Kidney (tissue), 14 donors: ENCODE results near the gene DRP2. TPM values are rescaled to one million over a fixed set of nuclear protein-coding genes. Genes with fewer than 3 reads are reported as not detected.

Experiments used
- DNase-seq, 5 donors: peaks; one replicate each; pipeline ENCODE4 v3.0.0-alpha.2; 2013 to 2020
- FAIRE-seq: peaks from 2 replicates; lab custom pipeline; 2012; peaks lifted over from hg19 to GRCh38; lab: Jason Lieb, UNC
- H3K27ac ChIP-seq, 2 donors: one replicate each; pipeline ENCODE4 v1.7.0; 2013; ENCODE audit warnings: low read depth in 2 of 2, low read length in 2 of 2, inconsistent platforms in 1 of 2
- H3K27me3 ChIP-seq: one replicate; pipeline ENCODE4 v1.7.1; 2013; ENCODE audit warnings: low read length, inconsistent platforms; ENCODE audit not compliant: control insufficient read depth, insufficient read depth
- H3K36me3 ChIP-seq, 3 donors: one replicate each; pipeline versions ENCODE4 v1.7.0 to v1.7.1; 2013; ENCODE audit warnings: low read length in 3 of 3, control low read depth in 1 of 3, inconsistent platforms in 1 of 3; ENCODE audit not compliant: insufficient read depth in 3 of 3, control insufficient read depth in 2 of 3
- H3K4me1 ChIP-seq, 3 donors: one replicate each; pipeline versions ENCODE4 v1.7.0 to v1.7.1; 2013; ENCODE audit warnings: low read length in 3 of 3, inconsistent platforms in 1 of 3, low read depth in 1 of 3; ENCODE audit not compliant: control insufficient read depth in 2 of 3, insufficient read depth in 2 of 3
- H3K4me3 ChIP-seq, 3 donors: one replicate each; pipeline versions ENCODE4 v1.7.0 to v1.8.1; 2013; ENCODE audit warnings: low read length in 3 of 3, control low read depth in 1 of 3, inconsistent platforms in 1 of 3
- H3K9ac ChIP-seq, 3 donors: one replicate each; pipeline versions ENCODE4 v1.7.0 to v1.7.1; 2013; ENCODE audit warnings: low read length in 3 of 3, control low read depth in 1 of 3, inconsistent platforms in 1 of 3
- H3K9me3 ChIP-seq, 3 donors: one replicate each; pipeline versions ENCODE4 v1.7.0 to v1.7.1; 2013; ENCODE audit warnings: low read length in 3 of 3, control low read depth in 1 of 3, inconsistent platforms in 1 of 3; ENCODE audit not compliant: control insufficient read depth in 2 of 3, insufficient read depth in 1 of 3
- intact Hi-C: fragments of 100-400 bp; cut with DNase I; formaldehyde crosslinking; loops from one replicate; pipeline ENCODE4 v1.11.1; 2022
- polyA plus RNA-seq: library from polyadenylated mRNA; stranded (reverse); fragments of 350-450 nt; fragmentation: Illumina TruSeq; extraction: RNeasy Lipid Tissue Mini Kit (QIAGEN cat#74804); gene quantifications from one replicate; pipeline ENCODE4 v1.2.3, GENCODE V29; 2014; ENCODE audit warnings: low read depth, low replicate concordance; ENCODE audit not compliant: insufficient read depth
- total RNA-seq: library from RNA; stranded (reverse); fragmentation: NEBNext Ultra II Directional; extraction: Animal tissue kit (Norgen Biotek cat#: 25700); gene quantifications from one replicate; pipeline ENCODE4 v1.2.1, GENCODE V29; 2021
- TF ChIP-seq, protein P1 (sequence below): IDR thresholded peaks from 3 replicates; pipeline ENCODE4 v1.5.1; 2012; ENCODE audit warnings: mild to moderate bottlenecking, moderate library complexity, borderline replicate concordance; ENCODE audit not compliant: insufficient read depth; ENCODE audit errors: extremely low read depth
- donor health status: control.
- donor health status: control.
- donor health status: control.
- donor health status: control.
- donor health status: control.
- donor health status: DM: yes; HTN: yes; CAD: no.
- donor health status: Normal renal cell carcinoma (clear cell type).

Gene DRP2
- total and polyA plus RNA-seq, 2 donors from 2014 or later, result 0.16 TPM; not detected in 1

DNA sequence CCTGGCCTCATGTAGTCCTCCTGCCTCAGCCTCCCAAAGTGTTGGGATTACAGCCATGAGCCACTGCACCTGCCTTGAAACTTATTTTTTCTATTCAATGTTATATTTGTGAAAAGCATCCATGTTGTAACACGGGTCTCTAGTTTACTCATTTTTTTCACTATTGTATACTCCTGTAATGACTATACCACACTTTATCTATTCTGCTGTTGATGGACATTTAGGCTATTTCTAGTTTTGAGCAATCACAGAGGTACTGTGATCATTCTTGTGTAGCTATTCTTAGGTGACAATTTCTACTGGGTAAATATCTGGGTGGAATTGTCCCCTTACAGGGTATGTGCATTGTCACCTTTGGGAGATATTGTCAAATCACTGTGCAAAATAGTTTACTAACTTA is 3.6 kb downstream of the DRP2 start:
- Histone ChIP-seq H3K4me1 (no peaks in the 10 kb centered on the region), H3K27me3 (no peaks in the 10 kb centered on the region), H3K27ac (no peak overlapping the region), H3K9ac (no peak overlapping the region), H3K9me3 (no peaks in the 10 kb centered on the region), H3K36me3 (no peaks in the 10 kb centered on the region), H3K4me3 (no peak overlapping the region)
- TF ChIP-seq, protein P1, sequence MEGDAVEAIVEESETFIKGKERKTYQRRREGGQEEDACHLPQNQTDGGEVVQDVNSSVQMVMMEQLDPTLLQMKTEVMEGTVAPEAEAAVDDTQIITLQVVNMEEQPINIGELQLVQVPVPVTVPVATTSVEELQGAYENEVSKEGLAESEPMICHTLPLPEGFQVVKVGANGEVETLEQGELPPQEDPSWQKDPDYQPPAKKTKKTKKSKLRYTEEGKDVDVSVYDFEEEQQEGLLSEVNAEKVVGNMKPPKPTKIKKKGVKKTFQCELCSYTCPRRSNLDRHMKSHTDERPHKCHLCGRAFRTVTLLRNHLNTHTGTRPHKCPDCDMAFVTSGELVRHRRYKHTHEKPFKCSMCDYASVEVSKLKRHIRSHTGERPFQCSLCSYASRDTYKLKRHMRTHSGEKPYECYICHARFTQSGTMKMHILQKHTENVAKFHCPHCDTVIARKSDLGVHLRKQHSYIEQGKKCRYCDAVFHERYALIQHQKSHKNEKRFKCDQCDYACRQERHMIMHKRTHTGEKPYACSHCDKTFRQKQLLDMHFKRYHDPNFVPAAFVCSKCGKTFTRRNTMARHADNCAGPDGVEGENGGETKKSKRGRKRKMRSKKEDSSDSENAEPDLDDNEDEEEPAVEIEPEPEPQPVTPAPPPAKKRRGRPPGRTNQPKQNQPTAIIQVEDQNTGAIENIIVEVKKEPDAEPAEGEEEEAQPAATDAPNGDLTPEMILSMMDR, result no peak
- intact Hi-C loops, result no loop called here
- DNase-seq (no peak), FAIRE-seq (no peak)

DNA sequence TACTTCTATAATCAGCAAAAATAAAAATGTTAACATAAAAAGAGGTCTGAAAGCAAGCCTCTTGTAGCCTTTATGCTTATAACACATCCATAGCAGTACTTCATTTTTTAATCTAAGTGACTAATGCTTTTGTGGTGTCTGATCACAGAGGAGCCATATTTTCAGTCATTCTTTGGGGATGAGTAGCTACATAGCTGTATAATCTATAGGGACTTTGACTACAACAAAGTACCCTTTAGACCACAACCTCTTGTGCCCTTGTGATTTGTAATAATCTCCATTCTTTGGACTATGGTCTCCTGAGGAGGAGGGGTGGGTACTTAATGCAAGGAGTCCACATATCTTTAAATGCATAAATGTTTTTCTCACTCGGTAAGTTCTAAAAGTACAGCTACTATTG is 9.6 kb downstream of the DRP2 start:
- Histone ChIP-seq H3K4me3 (no peak overlapping the region), H3K36me3 (no peaks in the 10 kb centered on the region), H3K27ac (no peak overlapping the region), H3K9me3 (no peaks in the 10 kb centered on the region), H3K4me1 (no peaks in the 10 kb centered on the region), H3K9ac (no peak overlapping the region), H3K27me3 (no peaks in the 10 kb centered on the region)
- FAIRE-seq (no peak), DNase-seq (no peak)
- TF ChIP-seq, protein P1, result no peak
- intact Hi-C loops, result no loop called here

DNA sequence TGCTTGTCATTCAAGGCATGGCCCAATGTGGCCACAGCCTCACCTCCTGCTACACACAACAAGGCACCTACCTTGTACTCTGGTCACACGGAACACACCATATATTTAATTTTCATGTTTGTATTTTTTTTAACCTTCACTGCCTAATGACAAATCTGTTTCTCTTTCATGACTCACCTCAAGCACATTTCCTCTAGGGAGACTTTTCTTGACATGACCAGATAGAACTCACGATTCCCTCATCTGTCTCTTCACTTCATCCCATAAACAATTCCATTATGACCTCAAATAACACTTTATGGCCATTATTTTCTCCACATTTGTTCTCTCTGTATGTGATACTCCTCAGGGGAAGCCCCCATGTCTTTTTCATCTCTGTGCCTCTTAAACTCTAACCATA is 11.1 kb downstream of the DRP2 start:
- Histone ChIP-seq H3K27ac (no peak overlapping the region), H3K9me3 (no peaks in the 10 kb centered on the region), H3K27me3 (no peaks in the 10 kb centered on the region), H3K4me1 (no peaks in the 10 kb centered on the region), H3K4me3 (no peak overlapping the region), H3K36me3 (no peaks in the 10 kb centered on the region), H3K9ac (no peak overlapping the region)
- intact Hi-C loops, result no loop called here
- TF ChIP-seq, protein P1, result no peak
- DNase-seq, result no peak
- FAIRE-seq, result no peak

DNA sequence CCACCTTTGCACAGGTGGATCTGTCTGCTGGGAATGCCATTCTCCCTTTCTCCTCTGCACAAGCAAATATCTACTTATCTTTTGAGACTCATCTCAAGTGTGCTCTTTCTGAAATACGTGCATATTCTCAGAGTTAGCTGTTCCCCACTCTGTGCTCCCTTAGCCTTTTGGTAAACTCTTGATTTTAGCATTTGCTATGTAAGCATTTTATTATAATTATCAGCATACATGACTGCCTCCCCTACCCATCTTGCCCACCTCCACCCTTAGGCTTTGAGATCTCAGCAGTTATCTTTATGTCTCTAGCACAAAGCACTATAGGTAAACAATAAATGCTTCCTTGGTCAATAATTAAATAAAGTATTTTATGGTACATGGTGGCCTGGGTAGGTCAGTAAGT is 11.5 kb downstream of the DRP2 start:
- Histone ChIP-seq H3K9me3 (no peaks in the 10 kb centered on the region), H3K27ac (no peak overlapping the region), H3K36me3 (no peaks in the 10 kb centered on the region), H3K4me3 (no peak overlapping the region), H3K4me1 (no peaks in the 10 kb centered on the region), H3K9ac (no peak overlapping the region), H3K27me3 (no peaks in the 10 kb centered on the region)
- FAIRE-seq (no peak), DNase-seq (no peak)
- intact Hi-C loops, result no loop called here
- TF ChIP-seq, protein P1, result no peak
